NCI-H1436 treated with DMSO at 0.1 percent for 48 hours (cell line): Measurements from ENCODE around the gene DNAH17.

ENCODE experiments used
- DNase-seq: peaks from one replicate; lab custom pipeline; 2025; lab: John Stamatoyannopoulos, UW

Gene DNAH17

GRCh38 chr17:78572239-78573205, 4.7 kb downstream of the DNAH17 start:
- DNase-seq: no peak

DNA sequence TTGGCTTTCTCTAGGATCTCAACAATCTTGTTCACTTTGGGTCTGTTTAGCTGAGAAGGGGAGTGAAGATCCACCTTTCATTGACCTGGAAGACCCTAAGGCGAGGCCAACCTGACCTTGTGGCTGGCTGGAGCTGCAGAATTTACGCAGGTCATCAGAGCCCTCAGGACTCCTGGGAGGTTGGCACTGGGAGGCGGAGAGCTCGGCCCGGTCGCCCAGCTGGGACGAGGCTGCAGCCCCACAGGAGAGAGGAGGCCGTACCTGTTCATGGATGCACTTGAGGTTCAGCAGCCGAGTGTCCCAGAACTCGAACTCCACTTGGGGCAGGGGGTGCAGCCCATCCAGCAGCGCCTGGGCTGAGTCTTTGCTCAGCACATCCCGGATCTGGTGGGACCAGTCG, 5.9 kb downstream of the DNAH17 start:
- no peak for DNase-seq

GRCh38 chr17:78568494-78569115, 8.6 kb downstream of the DNAH17 start:
- no peak for DNase-seq

- DNase-seq: no peak
Observed at GRCh38 chr17:78567991-78568390, 9.2 kb downstream of the DNAH17 start.

DNA sequence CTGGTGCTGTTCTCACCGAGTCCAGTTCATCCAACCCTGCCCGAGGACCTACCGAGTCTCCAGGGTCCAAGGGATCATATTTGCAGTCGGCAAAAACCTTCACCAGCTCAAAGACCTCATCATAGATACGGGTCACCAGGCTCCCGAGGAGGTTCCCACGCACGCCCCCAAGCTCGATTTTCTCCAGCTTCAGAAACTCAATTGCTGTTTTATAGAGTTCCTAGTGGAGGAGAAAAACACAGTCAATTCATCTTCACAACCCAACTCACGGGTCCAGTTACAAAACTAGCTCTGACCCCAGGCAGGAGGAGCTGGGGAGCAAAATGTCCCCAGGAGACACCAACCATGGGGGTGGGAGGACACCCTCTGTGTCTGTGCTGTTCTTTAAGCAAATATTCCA, 10.2 kb downstream of the DNAH17 start:
- no peak for DNase-seq

- DNase-seq: no peak
Observed at GRCh38 chr17:78563189-78564145, 13.7 kb downstream of the DNAH17 start.

GRCh38 chr17:78562734-78563133, 14.5 kb downstream of the DNAH17 start:
- no peak for DNase-seq

GRCh38 chr17:78561166-78561565, 16.0 kb downstream of the DNAH17 start:
- DNase-seq: no peak

DNA sequence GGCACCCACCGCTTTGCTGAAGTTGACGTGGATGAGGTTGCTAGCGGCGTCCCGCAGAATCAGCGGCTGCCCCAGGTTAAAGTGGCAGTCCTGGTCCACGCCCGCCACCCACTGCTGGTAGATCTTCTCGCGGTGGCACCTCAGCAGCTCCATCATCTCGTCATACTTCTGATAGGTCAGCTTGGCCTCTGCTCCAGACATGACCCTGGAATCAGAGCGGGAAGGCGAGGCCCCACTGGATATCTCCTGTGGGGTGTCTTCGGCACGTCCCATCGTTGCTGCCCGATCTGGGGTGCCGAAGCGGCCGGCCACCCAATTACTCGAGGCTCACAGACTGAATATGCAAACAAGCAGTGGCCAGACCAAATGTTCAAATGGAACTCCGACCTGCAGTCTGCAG, 16.5 kb downstream of the DNAH17 start:
- no peak for DNase-seq

DNA sequence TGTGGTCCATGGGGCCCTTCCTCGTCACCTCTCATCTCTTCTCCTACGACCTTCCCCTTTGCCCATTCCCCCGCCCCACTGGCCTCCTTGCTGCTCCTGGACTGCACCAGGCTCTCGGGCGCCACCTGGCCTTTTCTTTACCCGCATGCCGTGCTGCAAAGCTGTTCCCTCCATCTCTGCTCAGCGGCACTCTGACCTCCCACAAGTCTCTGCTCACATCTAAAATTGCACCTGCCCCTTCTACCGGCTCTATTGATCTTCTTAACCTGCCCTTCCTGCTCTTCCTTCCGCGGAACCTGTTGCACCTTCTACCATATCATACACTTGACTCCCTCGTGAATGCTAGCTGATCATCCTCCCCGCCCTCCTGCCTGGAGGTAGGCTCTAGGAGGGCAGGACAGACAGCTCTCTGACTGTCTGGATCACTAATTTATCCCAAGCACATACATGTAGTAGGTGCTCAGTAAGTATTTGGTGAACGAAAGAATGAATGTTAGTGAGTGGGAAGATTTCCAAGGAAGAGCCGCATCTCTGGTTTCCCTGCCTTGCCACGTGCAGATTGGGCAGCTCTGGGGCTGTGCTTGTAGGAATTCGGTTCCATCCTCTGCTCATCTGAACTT, 17.3 kb downstream of the DNAH17 start:
- DNase-seq: peak; percentile 2

DNA sequence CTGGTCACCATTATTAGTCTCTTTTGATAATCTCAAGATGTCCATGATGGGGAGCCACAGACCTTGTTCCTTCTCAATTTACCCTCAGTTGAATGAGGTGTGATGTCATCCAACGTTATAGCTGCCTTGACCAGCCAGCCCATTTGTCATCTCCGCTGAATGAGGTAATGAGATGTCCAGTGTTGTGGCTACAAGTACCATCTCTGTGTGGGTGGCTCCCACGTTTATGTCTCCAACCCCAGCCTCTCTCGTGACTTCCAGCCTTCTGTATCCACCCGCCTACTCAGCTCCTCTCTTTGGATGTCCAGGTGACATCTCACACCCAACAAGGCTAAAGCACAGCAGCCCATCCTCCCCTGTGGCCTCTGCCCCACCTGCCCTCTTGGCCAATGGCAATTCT, 18.2 kb downstream of the DNAH17 start:
- DNase-seq: no peak

GRCh38 chr17:78558181-78558850, 18.9 kb downstream of the DNAH17 start:
- DNase-seq: no peak

DNA sequence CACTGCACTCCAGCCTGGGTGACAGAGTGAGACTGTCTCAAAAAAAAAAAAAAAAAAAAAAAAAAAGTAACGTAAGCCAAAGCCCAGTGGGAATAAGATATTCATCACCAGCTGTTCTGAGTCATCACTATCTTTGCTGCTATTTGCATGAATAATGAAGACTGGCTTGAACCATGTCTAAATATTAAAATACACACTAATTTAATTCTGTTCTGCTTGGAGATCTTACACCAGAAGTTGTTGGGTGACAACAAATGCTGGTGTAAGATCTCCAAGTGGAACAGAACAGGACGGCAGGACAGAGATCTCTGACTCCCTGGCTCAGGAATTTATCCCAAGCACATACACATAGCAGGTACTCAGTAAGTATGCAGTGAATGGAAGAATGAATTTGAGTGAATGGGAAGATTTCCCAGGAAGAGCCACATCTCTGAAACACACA, 19.6 kb downstream of the DNAH17 start:
- no peak for DNase-seq

GRCh38 chr17:78556812-78557211, 20.4 kb downstream of the DNAH17 start:
- DNase-seq: no peak

GRCh38 chr17:78555746-78556401, 21.3 kb downstream of the DNAH17 start:
- DNase-seq: no peak

DNA sequence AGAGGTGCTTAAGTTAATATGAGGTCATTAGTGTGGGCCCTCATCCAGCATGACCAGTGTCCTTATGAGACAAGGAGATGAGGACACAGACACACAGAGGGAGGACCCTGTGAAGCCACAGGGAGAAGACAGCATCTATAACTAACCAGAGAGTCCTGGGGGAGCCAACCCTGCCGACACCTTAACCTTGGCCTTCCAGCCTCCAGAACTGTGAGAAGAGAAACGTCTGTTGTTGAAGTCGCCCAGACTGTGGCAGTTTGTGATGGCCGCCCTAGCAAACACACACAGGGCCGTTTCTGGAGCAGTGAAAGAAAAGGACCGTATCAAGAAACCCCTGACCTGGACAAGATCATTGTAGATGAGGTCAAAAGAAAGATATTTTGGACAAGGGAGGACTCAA, 26.7 kb downstream of the DNAH17 start:
- DNase-seq: no peak

DNA sequence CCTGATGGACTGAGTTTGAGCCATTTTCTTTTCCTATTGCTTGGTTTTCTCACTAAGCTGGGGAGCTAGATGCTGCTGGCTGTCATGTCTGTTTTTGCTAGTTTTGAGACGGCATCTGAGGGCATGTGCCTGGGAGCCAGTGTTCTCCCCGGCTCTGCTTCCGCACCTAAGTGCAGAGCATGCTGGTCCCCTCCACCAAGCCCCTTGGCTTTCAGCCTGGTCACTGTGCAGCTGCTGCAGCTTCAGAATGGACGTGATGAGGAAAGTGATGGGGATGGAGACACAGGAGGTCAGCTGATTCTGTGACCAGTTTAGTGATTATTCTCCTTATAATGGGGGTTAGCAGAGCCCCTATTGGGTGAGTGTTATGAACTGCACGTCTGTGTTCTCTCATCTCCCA, 28.5 kb downstream of the DNAH17 start:
- no peak for DNase-seq

GRCh38 chr17:78547035-78547434, 30.2 kb downstream of the DNAH17 start:
- no peak for DNase-seq

DNA sequence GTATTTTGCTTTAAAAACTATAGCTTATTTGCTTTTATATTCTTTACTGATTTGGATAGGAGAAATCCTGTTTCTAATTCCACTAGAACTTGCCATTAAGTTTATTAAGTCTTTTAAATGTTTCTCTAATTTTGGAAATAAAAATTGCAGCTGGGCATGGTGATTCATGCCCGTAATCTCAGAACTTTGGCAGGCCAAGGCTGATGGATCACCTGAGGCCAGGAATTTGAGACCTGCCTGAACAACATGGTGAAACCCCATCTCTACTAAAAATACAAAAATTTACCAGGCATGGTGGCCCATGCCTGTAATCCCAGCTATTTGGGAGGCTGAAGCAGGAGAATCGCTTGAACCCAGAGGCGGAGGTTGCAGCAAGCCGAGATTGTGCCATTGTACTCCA, 30.7 kb downstream of the DNAH17 start:
- DNase-seq: no peak

- no peak for DNase-seq
Observed at GRCh38 chr17:78544881-78545755, 32.1 kb downstream of the DNAH17 start.
